NCI-H187 (cell line): ENCODE data around the gene MSI1.

Source experiments
- DNase-seq, 2 experiments: peaks; one replicate each; lab custom pipeline; 2025; lab: John Stamatoyannopoulos, UW

MSI1 gene

GRCh38 chr12:120376934-120377572, 8.1 kb upstream of the MSI1 start:
- no peak for DNase-seq

DNA sequence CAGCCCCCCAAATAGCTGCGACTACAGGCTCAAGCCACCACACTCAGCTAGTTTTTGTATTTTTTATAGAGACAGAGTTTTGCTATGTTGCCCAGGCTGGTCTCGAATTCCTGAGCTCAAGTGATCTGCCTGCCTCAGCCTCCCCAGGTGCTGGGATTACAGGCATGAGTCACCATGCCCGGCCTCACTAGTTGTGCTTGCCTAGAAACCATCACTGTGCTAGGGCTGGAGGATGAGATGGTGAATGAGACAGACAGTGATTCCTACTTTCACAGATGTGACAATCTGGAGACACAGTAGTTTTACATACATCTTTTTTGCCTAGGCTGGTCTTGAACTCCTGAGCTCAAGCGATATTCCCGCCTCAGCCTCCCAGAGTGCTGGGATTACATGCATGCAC, 7.5 kb upstream of the MSI1 start:
- no peak for DNase-seq

DNA sequence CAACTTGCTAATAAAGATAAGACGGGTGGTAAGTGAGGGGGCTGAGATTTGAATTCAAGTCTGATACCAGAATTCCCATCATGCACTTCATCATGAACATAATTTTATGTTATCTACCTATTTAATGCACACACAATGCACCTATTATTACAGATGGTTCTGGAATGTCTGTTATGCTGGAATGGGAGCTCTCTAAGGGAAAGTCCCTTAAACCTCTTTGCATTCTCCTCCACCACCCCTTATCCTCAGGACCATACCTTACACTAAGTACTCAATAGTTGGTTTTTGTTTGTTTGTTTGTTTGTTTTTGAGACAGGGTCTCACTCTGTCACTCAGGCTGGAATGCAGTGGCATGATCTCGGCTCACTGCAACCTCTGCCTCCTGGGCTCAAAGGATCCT, 7.0 kb upstream of the MSI1 start:
- DNase-seq = no peak

GRCh38 chr12:120373683-120374082, 4.7 kb upstream of the MSI1 start:
- DNase-seq = no peak

- no peak for DNase-seq
These were observed 1.6 kb upstream of the MSI1 start for GRCh38 chr12:120370343-120371243.

- no peak for DNase-seq
These were observed 809 bp upstream of the MSI1 start for GRCh38 chr12:120369603-120370342.

GRCh38 chr12:120367924-120368788, 808 bp downstream of the MSI1 start:
- DNase-seq = no peak

GRCh38 chr12:120367233-120367923, 1.6 kb downstream of the MSI1 start:
- DNase-seq = no peak

DNA sequence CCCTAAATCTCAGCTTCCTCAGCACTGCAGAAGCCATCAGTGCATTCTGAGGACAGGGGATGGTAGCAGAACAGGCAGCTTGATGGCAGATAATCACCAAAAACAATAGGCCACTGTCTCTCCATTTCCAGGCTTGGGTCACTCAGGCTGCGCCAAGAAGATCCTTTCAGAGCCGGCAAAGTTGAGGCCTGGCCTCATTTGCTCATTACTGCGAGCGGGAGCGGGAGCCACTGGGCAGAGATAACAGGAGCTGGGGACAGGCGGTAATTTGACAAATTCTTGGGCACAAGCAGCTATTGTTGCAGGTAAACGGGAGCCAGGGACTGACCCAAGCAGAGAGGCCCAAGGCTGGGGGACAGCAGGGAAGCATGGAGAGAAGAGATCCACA, 2.1 kb downstream of the MSI1 start:
- no peak for DNase-seq

GRCh38 chr12:120366341-120366705, 2.6 kb downstream of the MSI1 start:
- no peak for DNase-seq

DNA sequence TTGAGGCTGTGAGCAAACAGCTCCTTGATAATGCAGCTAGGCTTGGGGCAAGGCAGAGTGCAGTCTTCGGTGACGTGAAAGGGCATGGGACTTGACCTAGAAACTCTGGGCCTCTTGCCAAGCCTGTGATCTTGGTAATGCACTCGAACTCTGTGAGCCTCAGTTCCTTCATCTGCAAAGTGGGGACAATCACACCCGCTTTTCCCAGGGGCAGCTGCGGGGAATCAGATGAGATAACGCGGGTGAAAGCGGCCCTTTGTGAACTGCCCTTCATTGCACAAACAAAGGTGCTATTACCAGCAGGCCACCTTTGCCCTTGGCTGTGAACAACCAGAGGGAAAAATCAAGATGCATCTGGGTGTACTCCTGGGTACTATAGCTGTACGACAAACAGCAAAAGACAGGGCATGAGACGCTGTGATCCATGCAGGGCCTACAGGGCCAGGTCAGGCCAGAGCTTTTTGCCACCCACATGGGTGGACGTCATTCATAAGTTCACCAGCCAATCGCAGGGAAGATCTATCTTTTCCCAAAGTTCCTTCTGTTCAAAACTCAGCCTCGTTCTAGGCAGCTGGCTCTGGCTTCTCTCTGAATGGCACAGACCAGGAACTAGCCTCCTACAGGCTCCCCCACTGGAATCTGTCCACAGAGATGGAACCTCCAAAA, 3.2 kb downstream of the MSI1 start:
- no peak for DNase-seq

GRCh38 chr12:120364487-120364886, 4.5 kb downstream of the MSI1 start:
- no peak for DNase-seq

DNA sequence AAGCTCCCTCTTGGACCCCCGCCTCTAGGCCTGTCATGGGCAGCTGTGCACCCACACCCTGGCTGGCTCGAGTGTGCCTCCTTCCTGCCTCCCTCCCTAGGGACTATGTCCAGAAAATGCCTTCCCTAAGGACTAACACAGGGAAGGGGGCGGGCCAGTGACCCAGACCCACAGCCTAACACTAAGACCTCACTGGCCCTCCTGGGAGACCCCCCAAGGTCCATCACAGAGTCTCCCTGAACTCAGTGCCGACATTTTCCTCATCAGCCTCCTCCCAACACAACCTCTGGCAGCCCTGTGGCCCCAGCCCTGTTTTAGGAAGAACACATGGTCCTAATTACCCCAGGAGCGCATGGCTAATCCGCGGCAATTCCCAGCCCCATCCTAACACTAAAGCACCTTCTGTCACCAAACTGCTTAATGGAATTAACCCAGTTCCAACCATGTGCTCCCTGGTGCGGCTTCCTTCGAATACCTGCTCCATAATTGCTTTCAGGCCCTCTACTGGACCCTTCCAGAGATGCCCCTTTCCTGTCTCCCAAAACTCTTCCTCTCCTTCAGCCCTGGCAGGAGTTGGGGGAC, 5.6 kb downstream of the MSI1 start:
- no peak for DNase-seq

GRCh38 chr12:120362516-120363273, 6.3 kb downstream of the MSI1 start:
- peak in 1 of 2 experiments; percentile 15 for DNase-seq

DNA sequence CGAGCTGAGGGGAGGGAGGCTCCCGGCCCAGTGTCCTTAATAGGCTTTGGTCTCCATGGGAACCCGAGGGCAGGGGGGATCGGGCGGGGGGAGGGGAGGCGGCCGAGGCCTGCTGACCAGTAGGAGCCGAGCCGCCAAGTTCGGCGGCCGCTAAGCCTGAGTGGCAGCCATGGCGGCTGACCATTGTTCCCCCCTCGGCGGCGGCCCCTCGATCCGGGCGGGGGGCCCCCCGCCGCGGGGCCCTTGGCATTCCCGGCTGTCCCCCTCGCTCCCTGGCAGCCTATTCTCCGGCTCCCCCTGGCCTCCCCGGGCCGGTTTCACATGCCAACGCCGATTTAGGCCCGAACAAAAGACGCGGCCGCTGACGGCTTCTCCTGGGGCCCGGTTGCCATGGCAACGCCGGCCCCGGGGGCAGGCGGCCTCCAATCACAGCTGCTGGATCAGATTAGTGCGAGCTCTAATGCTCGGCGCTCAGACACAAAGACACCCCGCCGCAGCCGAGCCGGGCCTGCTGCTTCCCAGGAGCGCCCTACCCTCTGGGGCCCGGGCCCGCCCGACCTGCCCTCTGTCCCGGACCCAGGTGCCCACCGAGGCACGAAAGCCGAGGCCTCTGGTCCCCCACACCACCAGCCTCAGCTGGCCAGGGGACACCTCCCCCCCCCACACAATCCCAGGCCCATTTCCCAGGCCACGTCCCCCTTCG, 7.3 kb downstream of the MSI1 start:
- peak; percentile 93 to 95 for DNase-seq

- DNase-seq = no peak
These were observed 9.8 kb downstream of the MSI1 start for GRCh38 chr12:120359128-120359527.

GRCh38 chr12:120358412-120359100, 10.4 kb downstream of the MSI1 start:
- no peak for DNase-seq

DNA sequence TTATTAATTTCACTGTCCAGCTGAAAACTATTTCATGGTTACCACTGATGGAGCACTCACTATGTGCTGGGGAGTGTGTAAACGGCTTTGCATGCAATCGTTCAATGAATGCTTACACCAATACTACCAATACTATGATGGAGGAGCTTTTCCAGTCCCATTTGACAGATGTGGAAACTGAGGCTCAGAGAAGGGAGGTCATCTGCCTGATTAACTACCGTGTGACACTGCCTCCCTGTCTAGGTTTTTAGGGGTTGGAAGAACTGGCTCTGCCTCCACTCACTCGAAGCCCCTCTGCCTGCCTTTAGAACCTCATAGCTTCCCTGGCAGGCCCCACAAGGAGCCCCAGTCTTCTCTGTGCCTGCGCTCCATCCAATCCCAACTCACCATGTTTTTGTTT, 11.9 kb downstream of the MSI1 start:
- no peak for DNase-seq
